ENCODE results near the gene WDFY3. TPM values are rescaled to one million over a fixed set of nuclear protein-coding genes. Genes with fewer than 3 reads are reported as not detected.

Gene WDFY3
- total RNA-seq: 60.9 TPM
- long read RNA-seq, partial matches to known transcripts: 7 of 12 reads
- long read RNA-seq, other reads (novel, unspliced or antisense): 4 of 12 reads

- intact Hi-C loops (cut with DNase I): loop anchor here (5.0 kb wide), 1 partner anchor 109 kb away; no protein-coding TSS in a partner anchor
- DNase-seq (ENCODE audit: low spot score): peak; percentile 93
Observed at GRCh38 chr4:84966382-84967242, at the start of gene WDFY3. Gene WDFY3 (minus strand): TSS chr4:84966690. CDS start chr4:84860591, 106,099 bp downstream.

GRCh38 chr4:85005865-85006377 is 39.4 kb upstream of the WDFY3 start:
- intact Hi-C loops (cut with DNase I): no loop called here
- DNase-seq (ENCODE audit: low spot score): no peak

GRCh38 chr4:85000343-85000742 is 33.9 kb upstream of the WDFY3 start:
- no peak for DNase-seq (ENCODE audit: low spot score)
- intact Hi-C loops (cut with DNase I): no loop called here

GRCh38 chr4:84995386-84995785 is 28.9 kb upstream of the WDFY3 start:
- no peak for DNase-seq (ENCODE audit: low spot score)
- intact Hi-C loops (cut with DNase I): no loop called here

GRCh38 chr4:84994280-84994679 is 27.8 kb upstream of the WDFY3 start:
- intact Hi-C loops (cut with DNase I): no loop called here
- no peak for DNase-seq (ENCODE audit: low spot score)

GRCh38 chr4:84985952-84986351 is 19.5 kb upstream of the WDFY3 start:
- no peak for DNase-seq (ENCODE audit: low spot score)
- intact Hi-C loops (cut with DNase I): no loop called here

GRCh38 chr4:84977396-84977795 is 10.9 kb upstream of the WDFY3 start:
- DNase-seq (ENCODE audit: low spot score): no peak
- intact Hi-C loops (cut with DNase I): no loop called here

- intact Hi-C loops (cut with DNase I): no loop called here
Observed at GRCh38 chr4:84973856-84974255, 7.4 kb upstream of the WDFY3 start.

GRCh38 chr4:84971319-84971932 is 4.9 kb upstream of the WDFY3 start:
- intact Hi-C loops (cut with DNase I): loop anchor here (2.0 kb wide), 1 partner anchor 221 kb away; no protein-coding TSS in a partner anchor
- DNase-seq (ENCODE audit: low spot score): no peak

More at GRCh38 chr4:84973856-84974255, 7.4 kb upstream of the WDFY3 start:
- DNase-seq (ENCODE audit: low spot score): no peak

GRCh38 chr4:84968925-84969324 is 2.4 kb upstream of the WDFY3 start:
- intact Hi-C loops (cut with DNase I): loop anchor here (5.0 kb wide), 1 partner anchor 112 kb away; no protein-coding TSS in a partner anchor
- DNase-seq (ENCODE audit: low spot score): no peak

GRCh38 chr4:84967243-84967690 is 777 bp upstream of the WDFY3 start:
- DNase-seq (ENCODE audit: low spot score): no peak
- intact Hi-C loops (cut with DNase I): loop anchor here (5.0 kb wide), 1 partner anchor 110 kb away; no protein-coding TSS in a partner anchor

- peak; percentile 78 for DNase-seq (ENCODE audit: low spot score)
- intact Hi-C loops (cut with DNase I): loop anchor here (5.0 kb wide), 1 partner anchor 108 kb away; no protein-coding TSS in a partner anchor
Observed at GRCh38 chr4:84965553-84966381, 723 bp downstream of the WDFY3 start.

- no peak for DNase-seq (ENCODE audit: low spot score)
- intact Hi-C loops (cut with DNase I): loop anchor here (5.0 kb wide), 1 partner anchor 108 kb away; no protein-coding TSS in a partner anchor
Observed at GRCh38 chr4:84964995-84965552, 1.4 kb downstream of the WDFY3 start.

- intact Hi-C loops (cut with DNase I): no loop called here
- DNase-seq (ENCODE audit: low spot score): no peak
Observed at GRCh38 chr4:84962102-84962501, 4.4 kb downstream of the WDFY3 start.

- intact Hi-C loops (cut with DNase I): loop anchor here (5.0 kb wide), 1 partner anchor 36 kb away; no protein-coding TSS in a partner anchor
- DNase-seq (ENCODE audit: low spot score): no peak
Observed at GRCh38 chr4:84958434-84958833, 8.1 kb downstream of the WDFY3 start.

- intact Hi-C loops (cut with DNase I): loop anchor here (5.0 kb wide), 1 partner anchor 35 kb away; no protein-coding TSS in a partner anchor
- DNase-seq (ENCODE audit: low spot score): no peak
Observed at GRCh38 chr4:84957514-84958420, 8.7 kb downstream of the WDFY3 start.

- DNase-seq (ENCODE audit: low spot score): no peak
- intact Hi-C loops (cut with DNase I): loop anchor here (5.0 kb wide), 1 partner anchor 34 kb away; no protein-coding TSS in a partner anchor
Observed at GRCh38 chr4:84956014-84956413, 10.5 kb downstream of the WDFY3 start.
